Stomach (tissue), 9 donors: ENCODE results near the gene MBP. TPM values are rescaled to one million over a fixed set of nuclear protein-coding genes. Genes with fewer than 3 reads are reported as not detected.

Experiments used
- DNase-seq, 2 donors: peaks; one replicate each; pipeline versions ENCODE4 v3.0.0 to v3.0.0-alpha.2; 2013 to 2019
- H3K27ac ChIP-seq, 5 donors: fragments of 200-600 bp in 4 of 5; sonication (generic) in 4 of 5; one replicate each; pipeline ENCODE4 v1.5.1; 2013 to 2019; ENCODE audit warnings: mild to moderate bottlenecking in 1 of 5, moderate library complexity in 1 of 5
- H3K27me3 ChIP-seq, 3 donors: fragments of 200-600 bp; sonication (generic); one replicate each; pipeline ENCODE4 v1.5.1; 2017 to 2019; ENCODE audit warnings: mixed run types in 1 of 3
- H3K36me3 ChIP-seq, 4 donors: fragments of 200-600 bp; sonication (generic); 1 replicate in 3 of 4; 2 replicates in 1 of 4; pipeline ENCODE4 v1.5.1; 2016 to 2019
- H3K4me1 ChIP-seq, 4 donors: fragments of 200-600 bp; sonication (generic); one replicate each; pipeline ENCODE4 v1.5.1; 2016 to 2019
- H3K4me3 ChIP-seq, 4 donors: fragments of 200-600 bp; sonication (generic) in 3 of 4; one replicate each; pipeline ENCODE4 v1.5.1; 2016 to 2019; ENCODE audit warnings: mild to moderate bottlenecking in 1 of 4
- H3K9me3 ChIP-seq, 4 donors: fragments of 200-600 bp; sonication (generic); one replicate each; pipeline ENCODE4 v1.5.1; 2016 to 2019
- EP300 ChIP-seq: sonication (generic); formaldehyde crosslinking; IDR thresholded peaks from one replicate; pipeline ENCODE4 v1.6.1; 2017; ENCODE audit warnings: antibody characterized with exemption
- POLR2A ChIP-seq, 4 donors: fragments of 450-650 bp; IDR thresholded peaks; one replicate each; pipeline ENCODE4 v1.6.1; 2016; ENCODE audit warnings: antibody characterized with exemption in 4 of 4, control low read depth in 2 of 4, mild to moderate bottlenecking in 1 of 4, moderate library complexity in 1 of 4
- POLR2AphosphoS5 ChIP-seq, 3 donors: sonication (generic); formaldehyde crosslinking; IDR thresholded peaks; one replicate each; pipeline ENCODE4 v1.6.1; 2016; ENCODE audit warnings: antibody characterized with exemption in 3 of 3
- WGBS, 5 donors: extraction: QIAGEN DNeasy Blood & Tissue Kit in 3 of 5; methylation state at CpG; one replicate each; pipeline versions ENCODE4 v1.1.5 to v1.1.7; 2013 to 2018; 5-methylcytosine and 5-hydroxymethylcytosine counted together
- intact Hi-C: fragments of 100-400 bp; cut with DNase I; formaldehyde crosslinking; loops from one replicate; pipeline ENCODE4 v1.15.1; 2023; ENCODE audit warnings: low total_unique reads
- polyA plus RNA-seq, 3 donors: library from polyadenylated mRNA; stranded (reverse); fragments of 200-250 nt; gene quantifications; one replicate each; pipeline ENCODE4 v1.2.3, GENCODE V29; 2013
- total RNA-seq, 5 donors: library from RNA; depleted of rRNA; stranded (reverse); fragments of >200 nt; gene quantifications; one replicate each; pipeline versions ENCODE4 v1.1.0 to v1.2.3, GENCODE V29; 2014 to 2016
- TF ChIP-seq, protein P1 (sequence below), 7 experiments: fragments of 450-650 bp in 4 of 7; fragments of 200-600 bp in 3 of 7; sonication (generic) in 3 of 7; IDR thresholded peaks; one replicate each; pipeline ENCODE4 v1.5.1; 2016 to 2019; ENCODE audit warnings: antibody characterized with exemption in 7 of 7, control low read depth in 2 of 7, mild to moderate bottlenecking in 1 of 7
- donor health status: healthy with polysubstance abuse.
- donor health status: Bipolar disorder and iron deficiency.
- donor health status: healthy.

The MBP gene
- total and polyA plus RNA-seq, 8 donors, result 7.9 to 407 (median 33.3) TPM

DNA sequence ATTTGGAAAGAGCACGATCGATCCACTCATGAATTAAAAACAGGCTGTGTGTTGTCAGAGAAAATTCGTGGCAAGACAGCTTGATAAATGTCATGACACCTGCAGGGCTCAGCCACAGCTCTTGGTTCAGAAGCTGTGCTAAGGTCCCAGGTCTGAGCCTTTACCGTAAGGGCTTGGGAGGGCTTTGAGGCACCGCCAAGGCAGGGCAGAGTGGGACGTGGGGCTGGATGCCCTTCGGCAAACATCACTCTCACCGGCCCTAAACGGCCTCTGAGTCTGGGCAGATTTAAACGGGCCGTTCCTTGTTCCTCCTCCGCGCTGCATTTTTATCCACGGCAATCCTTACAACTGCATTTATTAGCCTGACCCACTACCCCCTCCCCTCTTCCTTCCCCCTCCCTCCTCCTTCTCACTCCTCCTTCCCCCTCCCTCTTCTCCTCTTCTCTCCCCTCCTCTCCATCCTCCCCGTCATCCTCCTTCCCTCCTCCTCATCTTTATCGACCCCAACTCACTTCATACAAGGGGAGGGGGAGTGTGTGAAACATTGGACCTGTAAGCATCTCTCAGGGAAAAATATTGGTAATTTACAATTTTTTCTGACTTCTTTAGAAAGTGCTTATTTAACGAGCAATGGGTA is 33.9 kb downstream of the MBP start:
- TF ChIP-seq, protein P1, sequence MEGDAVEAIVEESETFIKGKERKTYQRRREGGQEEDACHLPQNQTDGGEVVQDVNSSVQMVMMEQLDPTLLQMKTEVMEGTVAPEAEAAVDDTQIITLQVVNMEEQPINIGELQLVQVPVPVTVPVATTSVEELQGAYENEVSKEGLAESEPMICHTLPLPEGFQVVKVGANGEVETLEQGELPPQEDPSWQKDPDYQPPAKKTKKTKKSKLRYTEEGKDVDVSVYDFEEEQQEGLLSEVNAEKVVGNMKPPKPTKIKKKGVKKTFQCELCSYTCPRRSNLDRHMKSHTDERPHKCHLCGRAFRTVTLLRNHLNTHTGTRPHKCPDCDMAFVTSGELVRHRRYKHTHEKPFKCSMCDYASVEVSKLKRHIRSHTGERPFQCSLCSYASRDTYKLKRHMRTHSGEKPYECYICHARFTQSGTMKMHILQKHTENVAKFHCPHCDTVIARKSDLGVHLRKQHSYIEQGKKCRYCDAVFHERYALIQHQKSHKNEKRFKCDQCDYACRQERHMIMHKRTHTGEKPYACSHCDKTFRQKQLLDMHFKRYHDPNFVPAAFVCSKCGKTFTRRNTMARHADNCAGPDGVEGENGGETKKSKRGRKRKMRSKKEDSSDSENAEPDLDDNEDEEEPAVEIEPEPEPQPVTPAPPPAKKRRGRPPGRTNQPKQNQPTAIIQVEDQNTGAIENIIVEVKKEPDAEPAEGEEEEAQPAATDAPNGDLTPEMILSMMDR (IDR thresholded peaks at IDR 0.05), result no peak
- TF ChIP-seq POLR2A (IDR thresholded peaks at IDR 0.05) (no peak), EP300 (no peak), POLR2AphosphoS5 (IDR thresholded peaks at IDR 0.05) (no peak)
- WGBS, 5 donors, result 27 to 42% (median 32%) methylated on average over 16 to 17 of the region's 17 CpGs
- Histone ChIP-seq H3K27ac (peak overlapping the region in 4 of 5 donors; percentile 48 to 91 (median 74)), H3K36me3 (peaks cover 0 to 24% (median 6%) of the 10 kb centered on the region in 4 donors), H3K27me3 (no peaks in the 10 kb centered on the region), H3K9me3 (no peaks in the 10 kb centered on the region), H3K4me3 (no peak overlapping the region), H3K4me1 (peaks cover 54 to 100% (median 68%) of the 10 kb centered on the region in 4 donors)
- intact Hi-C loops, result no loop called here
- peak in 1 of 2 donors; percentile 39 for DNase-seq

DNA sequence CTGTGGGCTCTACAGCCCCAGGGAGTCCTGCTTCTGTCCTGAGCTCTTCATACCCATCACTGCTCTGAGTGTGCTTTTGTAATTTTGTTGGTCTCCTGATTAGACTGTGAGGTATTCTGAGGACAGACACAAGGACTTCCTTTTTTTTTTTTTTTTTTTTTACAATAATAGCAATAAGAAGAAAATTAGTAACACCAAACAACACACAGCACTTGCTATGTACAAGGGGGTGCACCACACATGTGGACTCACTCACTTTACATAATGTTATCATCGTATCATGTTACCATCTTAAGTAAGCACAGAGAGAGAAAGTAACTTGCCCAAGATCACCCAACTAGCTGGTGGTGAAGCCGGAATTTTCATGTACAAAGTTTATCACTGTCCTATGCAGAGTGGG is 34.6 kb downstream of the MBP start:
- WGBS, 5 donors, result 22 to 47% (median 38%) methylated on average over 2 of the region's 2 CpGs
- H3K4me1 ChIP-seq, result peaks cover 48 to 100% (median 64%) of the 10 kb centered on the region in 4 donors
- no peak for DNase-seq
- intact Hi-C loops, result no loop called here
- H3K27ac ChIP-seq, result peak overlapping the region in 4 of 5 donors; percentile 48 to 91 (median 74)
- no peak overlapping the region for H3K4me3 ChIP-seq
- peaks cover 0 to 19% (median 5%) of the 10 kb centered on the region in 4 donors for H3K36me3 ChIP-seq
- no peak for TF ChIP-seq POLR2AphosphoS5 (IDR thresholded peaks at IDR 0.05)
- TF ChIP-seq POLR2A (IDR thresholded peaks at IDR 0.05), result no peak
- TF ChIP-seq, protein P1 (IDR thresholded peaks at IDR 0.05), result no peak
- H3K9me3 ChIP-seq, result no peaks in the 10 kb centered on the region
- no peaks in the 10 kb centered on the region for H3K27me3 ChIP-seq

DNA sequence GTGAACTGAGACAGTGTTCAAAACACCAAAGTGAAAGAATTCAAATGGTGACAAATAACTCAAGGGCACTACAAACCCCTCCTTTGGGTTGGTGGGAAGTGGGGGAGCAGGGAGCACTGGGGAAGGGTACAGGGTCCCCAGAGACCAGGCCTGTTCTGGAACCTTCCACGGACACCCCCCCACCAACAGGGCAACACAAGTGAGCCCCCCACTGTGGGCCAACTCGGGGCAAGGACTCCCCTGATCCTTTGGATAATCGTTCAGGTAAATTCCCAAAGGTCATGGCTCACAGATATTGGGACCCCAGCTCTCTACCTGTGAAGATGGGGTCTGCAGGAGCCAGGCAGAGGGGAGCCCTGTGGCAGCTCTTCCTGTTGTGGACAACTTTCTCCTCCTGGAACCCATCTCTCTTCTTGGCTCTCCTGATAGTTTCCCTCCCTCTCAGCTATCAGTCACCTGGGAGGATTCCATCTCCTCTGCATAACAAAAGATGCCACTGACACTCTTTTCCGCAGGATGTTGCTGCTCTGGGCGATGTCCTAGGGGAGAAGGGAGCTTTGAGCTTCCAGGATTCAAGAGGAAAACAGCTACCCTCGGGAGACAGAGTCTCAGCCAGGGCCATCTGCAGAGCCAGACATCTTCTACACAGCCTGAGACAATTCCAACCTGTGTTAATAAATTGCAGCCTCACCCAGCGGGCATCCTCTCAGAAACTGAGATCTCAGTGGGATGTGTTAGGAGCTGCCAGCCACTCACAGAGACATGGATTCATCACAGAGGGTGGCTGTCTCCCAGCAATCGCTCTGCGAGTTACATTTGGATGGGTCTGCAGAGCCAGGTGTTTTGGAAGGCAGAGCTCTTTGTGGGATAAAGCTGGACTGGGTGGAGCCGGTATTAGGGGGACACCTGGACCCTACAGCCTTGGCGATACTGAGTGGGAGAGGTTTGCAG is 35.4 kb downstream of the MBP start:
- H3K36me3 ChIP-seq, result peaks cover 0 to 19% (median 7%) of the 10 kb centered on the region in 4 donors
- intact Hi-C loops, result no loop called here
- DNase-seq, result no peak
- no peak overlapping the region for H3K4me3 ChIP-seq
- H3K27me3 ChIP-seq, result no peaks in the 10 kb centered on the region
- 83 to 87% (median 84%) methylated on average over 11 of the region's 11 CpGs for WGBS, 5 donors
- peak overlapping the region in 3 of 5 donors; percentile 60 to 91 (median 89) for H3K27ac ChIP-seq
- H3K9me3 ChIP-seq, result no peaks in the 10 kb centered on the region
- peaks cover 40 to 97% (median 58%) of the 10 kb centered on the region in 4 donors for H3K4me1 ChIP-seq
- no peak for TF ChIP-seq POLR2AphosphoS5 (IDR thresholded peaks at IDR 0.05)
- TF ChIP-seq, protein P1 (IDR thresholded peaks at IDR 0.05), result no peak
- no peak for TF ChIP-seq EP300
- TF ChIP-seq POLR2A (IDR thresholded peaks at IDR 0.05), result no peak
